CD4-positive, alpha-beta T cell (primary cell): Measurements from ENCODE around the gene CLSTN2. TPM values are rescaled to one million over a fixed set of nuclear protein-coding genes. Genes with fewer than 3 reads are reported as not detected.

Source experiments
- ATAC-seq: fragments of 200-7000 bp; cut with Tn5 transposase; one replicate; pipeline ENCODE4 v1.10.0; 2022; ENCODE audit warnings: mild to moderate bottlenecking; ENCODE audit not compliant: poor library complexity
- CTCF ChIA-PET: fragments of 350-600 bp; sonication (Branson Sonifier 250); formaldehyde crosslinking; loops from one replicate; lab custom pipeline; 2021; ENCODE audit warnings: antibody characterized with exemption, inconsistent platforms; lab: Charles Lee
- POLR2A ChIA-PET: fragments of 350-600 bp; sonication (Branson Sonifier 250); formaldehyde crosslinking; loops from one replicate; lab custom pipeline; 2021; ENCODE audit warnings: antibody characterized with exemption, inconsistent platforms; lab: Charles Lee
- DNase-seq, 14 experiments: peaks; one replicate each; pipeline ENCODE4 v3.0.0-alpha.2; 2013 to 2020; ENCODE audit warnings: mixed read lengths in 2 of 14
- H3K27ac ChIP-seq, 2 donors: one replicate each; pipeline versions ENCODE4 v1.5.1 to v1.7.0; 2013; ENCODE audit warnings: low read length in 2 of 2, low read depth in 1 of 2, mild to moderate bottlenecking in 1 of 2
- H3K27me3 ChIP-seq, 2 experiments: 1 replicate in 1 of 2; 2 replicates in 1 of 2; pipeline versions ENCODE4 v1.6.1 to v1.7.0; 2013; ENCODE audit warnings: low read length in 2 of 2, control low read depth in 1 of 2, mild to moderate bottlenecking in 1 of 2, moderate library complexity in 1 of 2; ENCODE audit not compliant: insufficient read depth in 2 of 2, control insufficient read depth in 1 of 2
- H3K36me3 ChIP-seq: one replicate; pipeline ENCODE4 v1.6.1; 2013; ENCODE audit warnings: low read length, control low read depth; ENCODE audit not compliant: insufficient read depth
- H3K4me1 ChIP-seq: one replicate; pipeline ENCODE4 v1.6.1; 2013; ENCODE audit warnings: low read length, control low read depth; ENCODE audit not compliant: insufficient read depth
- H3K4me3 ChIP-seq: one replicate; pipeline ENCODE4 v1.5.1; 2013; ENCODE audit warnings: mild to moderate bottlenecking, low read length, moderate library complexity
- H3K9me3 ChIP-seq, 2 experiments: 1 replicate in 1 of 2; 2 replicates in 1 of 2; pipeline versions ENCODE4 v1.6.1 to v1.7.0; 2013; ENCODE audit warnings: low read length in 2 of 2, mild to moderate bottlenecking in 2 of 2, control low read depth in 1 of 2, moderate library complexity in 1 of 2; ENCODE audit not compliant: control insufficient read depth in 1 of 2, insufficient read depth in 1 of 2
- H3K27ac Mint-ChIP-seq: one replicate; pipeline ENCODE4 v1.8.0; 2020; ENCODE audit warnings: mixed read lengths
- H3K27me3 Mint-ChIP-seq: one replicate; pipeline ENCODE4 v1.8.0; 2021; ENCODE audit warnings: mixed read lengths
- H3K36me3 Mint-ChIP-seq: one replicate; pipeline ENCODE4 v1.8.0; 2021; ENCODE audit warnings: low read depth, mixed read lengths
- H3K4me1 Mint-ChIP-seq: one replicate; pipeline ENCODE4 v1.8.0; 2021; ENCODE audit warnings: low read depth, mixed read lengths
- H3K4me3 Mint-ChIP-seq: one replicate; pipeline ENCODE4 v1.8.0; 2020; ENCODE audit warnings: mild to moderate bottlenecking, mixed read lengths
- H3K9me3 Mint-ChIP-seq: one replicate; pipeline ENCODE4 v1.8.0; 2020; ENCODE audit warnings: mixed read lengths
- intact Hi-C, 2 experiments: fragments of 100-400 bp; cut with DNase I in 1 of 2; cut with micrococcal nuclease in 1 of 2; formaldehyde crosslinking; loops; one replicate each; pipeline versions ENCODE4 v1.15.1 to v1.9.0; 2023 to 2025; cut with DNase I, micrococcal nuclease
- total RNA-seq, 174 experiments: library from RNA in 2 of 174; stranded (reverse) in 2 of 174; gene quantifications; one replicate each; pipeline ENCODE4 v1.2.3 and lab custom pipeline; 2021 to 2026
- TF ChIP-seq, protein P1 (sequence below): fragments of 200-600 bp; IDR thresholded peaks from one replicate; pipeline ENCODE4 v1.8.0; 2022; ENCODE audit warnings: antibody characterized with exemption, mild to moderate bottlenecking

CLSTN2 gene
- total RNA-seq, 2 experiments from 2014 or later: not detected

DNA sequence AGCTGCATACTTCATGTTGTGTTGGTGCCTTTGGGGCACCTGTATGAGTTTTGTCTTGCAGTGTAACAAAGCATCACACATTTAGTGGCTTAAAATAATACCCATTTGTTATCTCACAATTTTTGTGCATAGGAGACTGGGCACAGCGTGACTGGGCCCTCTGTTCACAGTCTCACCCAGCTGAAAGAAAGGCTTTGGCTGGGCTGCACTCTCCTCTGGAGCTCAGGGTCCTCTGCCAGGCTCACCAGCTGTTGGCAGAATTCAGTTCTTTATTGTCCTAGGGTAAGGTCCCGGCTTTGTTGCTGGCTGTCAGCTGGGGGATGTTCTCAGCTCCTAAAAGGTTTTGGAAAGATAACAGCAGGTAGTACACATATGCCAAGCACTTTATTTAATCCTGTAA is 263.3 kb downstream of the CLSTN2 start:
- Mint-ChIP-seq H3K27me3 (no peaks in the 10 kb centered on the region), H3K9me3 (no peaks in the 10 kb centered on the region), H3K36me3 (no peaks in the 10 kb centered on the region), H3K4me1 (no peaks in the 10 kb centered on the region), H3K27ac (no peak overlapping the region), H3K4me3 (no peak overlapping the region)
- no peaks in the 10 kb centered on the region for H3K27me3 ChIP-seq
- DNase-seq: no peak
- no peaks in the 10 kb centered on the region for H3K36me3 ChIP-seq
- TF ChIP-seq, protein P1, sequence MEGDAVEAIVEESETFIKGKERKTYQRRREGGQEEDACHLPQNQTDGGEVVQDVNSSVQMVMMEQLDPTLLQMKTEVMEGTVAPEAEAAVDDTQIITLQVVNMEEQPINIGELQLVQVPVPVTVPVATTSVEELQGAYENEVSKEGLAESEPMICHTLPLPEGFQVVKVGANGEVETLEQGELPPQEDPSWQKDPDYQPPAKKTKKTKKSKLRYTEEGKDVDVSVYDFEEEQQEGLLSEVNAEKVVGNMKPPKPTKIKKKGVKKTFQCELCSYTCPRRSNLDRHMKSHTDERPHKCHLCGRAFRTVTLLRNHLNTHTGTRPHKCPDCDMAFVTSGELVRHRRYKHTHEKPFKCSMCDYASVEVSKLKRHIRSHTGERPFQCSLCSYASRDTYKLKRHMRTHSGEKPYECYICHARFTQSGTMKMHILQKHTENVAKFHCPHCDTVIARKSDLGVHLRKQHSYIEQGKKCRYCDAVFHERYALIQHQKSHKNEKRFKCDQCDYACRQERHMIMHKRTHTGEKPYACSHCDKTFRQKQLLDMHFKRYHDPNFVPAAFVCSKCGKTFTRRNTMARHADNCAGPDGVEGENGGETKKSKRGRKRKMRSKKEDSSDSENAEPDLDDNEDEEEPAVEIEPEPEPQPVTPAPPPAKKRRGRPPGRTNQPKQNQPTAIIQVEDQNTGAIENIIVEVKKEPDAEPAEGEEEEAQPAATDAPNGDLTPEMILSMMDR: no peak
- H3K4me3 ChIP-seq: no peak overlapping the region
- H3K27ac ChIP-seq: no peak overlapping the region
- H3K4me1 ChIP-seq: no peaks in the 10 kb centered on the region
- peaks cover 0 to 3% of the 10 kb centered on the region in 2 experiments for H3K9me3 ChIP-seq
- no peak for ATAC-seq
- intact Hi-C loops: no loop called here
- ChIA-PET CTCF (no interaction called here), POLR2A (no interaction called here)

DNA sequence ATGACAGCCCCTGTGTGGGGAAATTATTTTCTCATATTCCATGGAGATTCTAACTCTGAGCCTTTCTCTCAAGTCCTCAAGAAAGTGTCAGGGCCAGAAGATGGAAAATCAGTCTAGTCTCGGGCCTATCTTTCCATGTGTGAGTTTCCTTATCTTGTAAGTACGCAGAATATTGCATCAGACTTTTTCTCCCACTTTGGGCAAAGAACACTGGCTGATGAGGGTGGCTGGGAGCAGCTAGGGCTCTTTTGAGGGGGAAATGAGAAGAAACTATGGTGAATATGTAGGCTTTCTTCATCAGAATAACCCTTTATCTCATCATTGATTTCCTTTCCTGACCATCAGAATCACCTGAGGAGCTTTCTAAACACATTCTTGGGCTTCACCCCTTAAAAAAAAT is 264.0 kb downstream of the CLSTN2 start:
- Mint-ChIP-seq H3K36me3 (no peaks in the 10 kb centered on the region), H3K27me3 (no peaks in the 10 kb centered on the region), H3K27ac (no peak overlapping the region), H3K4me3 (no peak overlapping the region), H3K9me3 (no peaks in the 10 kb centered on the region), H3K4me1 (no peaks in the 10 kb centered on the region)
- intact Hi-C loops: no loop called here
- Histone ChIP-seq H3K4me3 (no peak overlapping the region), H3K27ac (no peak overlapping the region), H3K27me3 (no peaks in the 10 kb centered on the region), H3K4me1 (no peaks in the 10 kb centered on the region), H3K36me3 (no peaks in the 10 kb centered on the region), H3K9me3 (peaks cover 0 to 3% of the 10 kb centered on the region in 2 experiments)
- no peak for ATAC-seq
- ChIA-PET CTCF (no interaction called here), POLR2A (no interaction called here)
- TF ChIP-seq, protein P1: no peak
- no peak for DNase-seq

DNA sequence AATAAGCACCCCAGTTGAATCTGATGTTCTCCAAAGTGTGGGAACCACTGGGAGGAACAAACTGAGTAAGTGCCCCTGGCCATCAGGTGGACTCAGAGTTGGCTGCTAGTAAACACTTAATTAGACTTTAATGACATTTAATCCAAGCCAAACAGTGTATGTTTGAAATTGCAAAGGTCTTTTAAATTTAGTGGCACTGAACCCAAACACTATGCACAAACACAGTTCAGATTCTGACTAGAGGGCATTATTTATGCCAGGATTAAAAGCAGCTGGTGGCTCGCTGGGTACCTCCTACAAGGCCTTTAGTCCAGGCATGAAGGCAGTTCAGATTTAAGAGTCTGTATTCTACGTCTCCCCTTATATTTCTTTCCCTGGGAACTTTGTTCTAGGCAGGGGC is 264.8 kb downstream of the CLSTN2 start:
- H3K27ac Mint-ChIP-seq: no peak overlapping the region
- ATAC-seq (no peak), DNase-seq (no peak)
- ChIA-PET POLR2A (no interaction called here), CTCF (no interaction called here)
- H3K4me3 ChIP-seq: no peak overlapping the region
- intact Hi-C loops: no loop called here
- TF ChIP-seq, protein P1: no peak
- H3K27me3 ChIP-seq: no peaks in the 10 kb centered on the region
- no peak overlapping the region for H3K4me3 Mint-ChIP-seq
- no peak overlapping the region for H3K27ac ChIP-seq
- H3K36me3 ChIP-seq: no peaks in the 10 kb centered on the region
- no peaks in the 10 kb centered on the region for H3K4me1 Mint-ChIP-seq
- H3K36me3 Mint-ChIP-seq: no peaks in the 10 kb centered on the region
- H3K27me3 Mint-ChIP-seq: no peaks in the 10 kb centered on the region
- no peaks in the 10 kb centered on the region for H3K9me3 Mint-ChIP-seq
- H3K4me1 ChIP-seq: no peaks in the 10 kb centered on the region
- H3K9me3 ChIP-seq: peaks cover 0 to 3% of the 10 kb centered on the region in 2 experiments
